Activated T-cell treated with anti-CD3 and anti-CD28 coated beads, Interleukin-2, amount 50 U/mL, for 1 hour (primary cell): ENCODE data around the gene HNRNPL.
"Not testable (repeated sequence)": the region's sequence is repeated elsewhere in the genome, so short reads cannot be mapped to it uniquely, and the experiment has no call there.

Experiments used
- DNase-seq: peaks from one replicate; pipeline ENCODE4 v3.0.0-alpha.2; 2020

The HNRNPL gene

DNA sequence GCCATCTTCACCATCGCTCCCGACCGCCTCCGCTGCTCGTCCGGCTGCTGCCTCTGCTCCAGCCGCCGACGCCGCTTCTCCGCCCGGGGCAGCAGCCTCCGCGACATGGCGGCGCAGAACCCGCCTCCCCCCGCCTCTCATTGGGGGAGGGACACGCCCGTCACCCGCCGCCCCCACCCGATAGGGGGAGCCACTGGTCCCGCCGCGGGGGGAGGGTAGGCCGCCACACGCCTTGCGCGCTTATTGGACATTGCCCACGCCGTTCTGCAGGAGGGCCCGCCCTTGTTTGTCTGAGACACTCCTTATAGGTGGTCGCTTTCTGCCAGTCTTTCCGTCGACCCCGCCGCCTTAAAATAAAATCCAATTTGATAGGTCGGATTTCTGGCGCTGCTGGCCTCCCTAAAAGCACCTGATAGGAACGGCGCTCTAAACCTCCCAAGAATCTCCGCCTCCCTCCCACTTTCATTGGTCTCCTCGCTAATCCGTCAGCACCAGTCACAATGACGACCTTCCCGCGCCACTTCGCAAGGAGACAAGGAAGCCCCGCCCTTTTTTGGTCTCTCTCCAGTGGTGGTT, at the start of gene HNRNPL:
Gene HNRNPL (minus strand): TSS at position 127 of the 576 bp plus-strand sequence. CDS start 20 bp downstream, at position 107.
- DNase-seq: peak; percentile 100

DNA sequence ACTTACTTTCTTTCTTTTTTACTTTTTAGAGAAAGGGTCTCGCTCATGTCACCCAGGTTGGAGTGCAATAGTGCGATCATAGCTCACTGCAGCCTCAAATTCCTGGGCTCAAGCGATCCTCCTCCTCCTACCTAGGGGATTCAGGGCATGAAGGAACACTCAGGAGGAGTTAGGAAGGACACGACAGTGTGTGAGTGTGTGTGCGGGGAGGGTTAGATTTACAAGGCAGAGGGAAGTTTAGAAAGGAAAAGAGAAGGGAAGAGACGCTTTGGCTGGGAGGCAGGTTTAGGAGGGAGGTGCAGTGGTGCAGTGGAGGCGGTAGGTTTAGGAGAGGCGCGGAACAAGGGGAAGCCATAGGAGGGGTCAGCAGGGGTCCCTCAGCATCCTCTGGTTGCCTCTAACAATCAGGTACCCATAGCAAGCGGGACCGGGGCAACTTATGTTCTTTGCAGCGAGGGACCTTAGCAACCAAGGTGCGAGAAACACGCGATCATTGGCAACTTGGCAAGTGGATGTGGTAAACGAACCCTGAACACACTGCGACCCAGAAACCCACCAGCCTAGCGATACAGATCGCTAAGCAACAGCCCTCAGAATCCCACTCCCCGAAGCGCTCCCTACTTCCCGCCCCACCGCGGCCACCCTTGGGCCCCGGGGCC, 49.1 kb upstream of the HNRNPL start:
- DNase-seq: no peak

DNA sequence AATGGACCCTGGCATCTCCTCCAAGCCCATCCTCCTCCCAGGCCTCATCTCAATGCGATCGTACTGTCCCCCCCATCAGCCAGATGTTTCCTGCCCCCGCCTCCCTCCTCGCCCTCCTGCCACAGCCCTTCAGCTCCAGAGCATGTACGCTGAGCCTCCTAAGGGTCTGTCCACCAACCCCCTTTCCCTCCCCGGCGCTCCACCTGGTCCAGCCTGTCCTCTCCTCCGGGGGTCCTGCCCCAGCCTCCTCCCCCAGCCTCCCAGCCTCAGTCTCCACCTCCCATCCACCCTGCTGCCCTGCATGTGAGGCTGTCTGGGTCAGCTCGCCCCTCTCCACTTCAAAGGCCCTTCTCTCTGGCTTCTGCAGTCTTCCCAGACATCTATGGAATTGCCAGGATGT, 45.2 kb upstream of the HNRNPL start:
- DNase-seq: no peak

DNA sequence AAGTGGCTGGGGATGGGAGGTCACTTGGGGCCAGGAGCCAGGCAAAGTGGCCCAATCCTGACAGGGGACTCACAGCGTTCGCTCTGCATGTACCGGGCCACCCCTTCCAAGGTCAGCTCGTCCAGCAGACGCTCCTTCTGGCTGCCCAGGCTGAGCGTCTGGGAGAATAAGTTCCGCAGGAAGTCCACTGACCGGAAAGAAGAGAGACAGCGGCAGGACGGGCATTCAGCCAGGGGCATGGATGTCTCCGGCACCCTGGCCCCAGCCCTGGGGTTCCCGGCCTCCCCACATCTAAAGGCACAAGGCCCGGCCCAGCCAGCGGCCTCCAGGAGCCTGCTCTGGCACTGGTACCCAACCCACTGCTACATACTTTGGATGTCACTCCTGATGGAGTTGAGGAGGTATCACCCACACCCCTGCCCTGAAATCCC, 43.6 kb upstream of the HNRNPL start:
- no peak for DNase-seq

DNA sequence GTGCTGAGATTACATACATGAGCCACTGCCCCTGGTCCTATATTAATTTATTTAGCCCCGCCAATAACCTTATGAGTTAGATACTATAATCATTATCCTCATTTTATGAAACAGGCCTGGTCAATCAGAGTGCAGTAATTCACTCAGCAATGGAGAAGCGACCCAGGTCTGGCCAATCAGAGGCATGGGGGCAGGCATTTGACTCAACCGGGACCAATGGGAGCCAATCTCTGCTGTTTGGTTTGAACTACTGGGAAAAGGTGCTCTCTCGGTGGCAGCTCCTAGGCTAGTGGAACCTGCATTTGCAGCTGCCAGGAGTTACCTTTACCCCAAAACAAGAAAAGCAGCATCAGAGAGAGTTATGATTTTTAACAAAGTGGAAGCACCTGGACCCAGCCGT, 43.1 kb upstream of the HNRNPL start:
- no peak for DNase-seq

DNA sequence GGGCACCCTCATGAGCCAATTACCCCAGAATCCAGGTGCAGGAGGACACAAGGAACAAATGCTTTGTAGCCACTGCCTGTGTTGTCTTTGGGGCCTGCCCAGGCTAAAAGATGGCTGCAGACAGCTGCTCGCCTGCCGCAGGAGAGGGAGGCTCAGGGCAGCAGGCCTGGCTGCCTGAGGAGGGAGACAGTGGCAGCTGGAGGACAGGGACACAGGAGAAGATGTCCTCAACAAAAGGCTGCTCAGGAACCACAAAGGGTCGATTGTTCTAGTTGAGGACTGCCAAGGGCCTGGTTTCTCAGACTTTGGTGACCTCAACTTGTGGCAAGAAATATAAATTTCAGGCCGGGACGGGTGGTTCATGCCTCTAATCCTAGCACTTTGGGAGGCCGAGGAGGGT, 42.0 kb upstream of the HNRNPL start:
- no peak for DNase-seq

DNA sequence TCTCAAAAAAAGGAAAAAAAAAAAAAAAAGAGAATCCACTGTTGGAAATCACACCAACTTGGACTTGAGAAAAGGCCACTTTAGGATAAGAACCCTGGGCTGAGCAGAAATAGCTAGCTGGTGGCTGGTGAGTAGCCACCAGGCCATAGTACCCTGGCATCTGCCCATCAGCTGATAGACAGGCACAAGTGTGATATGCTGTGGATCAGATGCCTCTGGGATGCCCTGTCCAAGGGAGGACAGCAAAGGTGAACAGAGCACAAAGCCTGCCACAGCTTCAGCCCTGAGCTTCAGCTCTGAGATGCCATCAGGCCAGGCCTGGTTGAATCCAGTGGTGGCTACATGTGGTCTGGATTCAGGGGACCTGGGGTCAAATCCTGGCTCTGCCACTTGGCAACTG, 40.9 kb upstream of the HNRNPL start:
- DNase-seq: no peak

DNA sequence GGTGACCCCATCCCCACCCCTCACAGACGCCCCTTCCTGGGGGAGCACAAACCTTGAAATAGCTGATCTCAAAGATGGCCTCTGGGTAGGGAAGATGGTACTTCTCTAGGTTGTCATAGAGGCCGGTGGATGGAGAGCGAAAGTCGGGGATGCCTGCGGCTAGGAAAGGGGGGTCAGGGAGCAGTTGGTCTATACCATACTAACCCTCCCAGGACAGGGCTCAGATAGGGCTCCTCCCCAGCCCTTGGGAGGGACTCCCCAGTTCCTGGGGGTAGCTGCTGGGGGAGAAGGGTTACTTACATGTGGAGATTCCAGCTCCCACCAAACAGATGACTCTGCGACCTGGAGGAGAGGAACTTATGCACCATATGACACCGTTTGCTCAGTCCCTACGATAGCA, 40.0 kb upstream of the HNRNPL start:
- DNase-seq: no peak

DNA sequence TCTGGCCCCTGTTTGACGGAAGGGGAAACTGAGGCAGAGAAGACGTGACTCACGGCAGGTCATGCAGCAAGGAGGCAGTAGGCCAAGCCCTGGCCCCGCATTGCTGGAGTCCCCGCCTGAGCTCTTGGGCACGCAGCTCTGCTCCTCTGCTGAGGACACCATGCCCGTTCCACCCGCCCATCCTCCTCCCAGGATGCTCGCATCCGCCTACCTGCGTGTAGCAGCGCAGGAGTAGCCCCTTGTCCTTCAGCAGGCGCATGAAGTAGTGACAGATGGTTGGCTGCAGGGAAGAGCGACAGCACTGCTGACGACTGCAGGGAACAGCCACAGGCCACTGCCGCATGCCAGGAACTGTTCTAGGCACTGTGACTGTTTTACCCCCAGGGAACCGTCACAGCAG, 39.1 kb upstream of the HNRNPL start:
- no peak for DNase-seq

DNA sequence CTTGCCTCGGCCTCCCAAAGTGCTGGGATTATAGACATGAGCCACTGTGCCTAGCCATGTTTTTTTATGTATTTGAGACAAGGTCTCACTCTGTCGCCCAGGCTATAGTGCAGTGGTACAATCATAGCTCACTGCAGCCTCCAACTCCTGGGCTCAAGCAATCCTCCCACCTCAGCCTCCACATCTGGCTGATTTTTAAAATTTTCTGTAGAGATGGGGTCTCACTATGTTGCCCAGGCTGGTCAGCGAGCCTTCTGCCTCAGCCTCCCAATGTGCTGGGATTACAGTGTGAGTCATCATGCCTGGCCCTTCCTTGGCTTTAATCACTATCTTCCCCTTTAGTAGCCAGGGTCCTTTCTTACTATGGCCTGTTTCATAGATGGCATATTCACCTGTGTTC, 34.9 kb upstream of the HNRNPL start:
- DNase-seq: not testable (repeated sequence)

DNA sequence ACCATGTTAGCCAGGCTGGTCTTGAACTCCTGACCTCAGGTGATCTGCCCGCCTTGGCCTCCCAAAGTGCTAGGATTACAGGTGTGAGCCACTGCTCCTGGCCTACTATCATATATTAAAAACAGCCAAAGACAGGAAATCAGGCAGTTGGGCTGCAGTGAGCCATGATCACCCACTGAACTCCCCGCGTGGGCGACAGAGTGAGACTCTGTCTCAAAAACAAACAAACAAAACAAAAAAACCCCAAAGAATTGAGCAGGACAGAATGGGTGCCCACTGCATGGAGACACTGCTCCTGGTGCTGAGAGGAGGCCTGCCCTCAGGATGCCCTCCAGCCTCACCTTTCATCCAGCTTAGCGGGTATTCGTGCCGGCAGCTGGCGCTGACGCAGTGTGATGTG, 33.5 kb upstream of the HNRNPL start:
- no peak for DNase-seq

DNA sequence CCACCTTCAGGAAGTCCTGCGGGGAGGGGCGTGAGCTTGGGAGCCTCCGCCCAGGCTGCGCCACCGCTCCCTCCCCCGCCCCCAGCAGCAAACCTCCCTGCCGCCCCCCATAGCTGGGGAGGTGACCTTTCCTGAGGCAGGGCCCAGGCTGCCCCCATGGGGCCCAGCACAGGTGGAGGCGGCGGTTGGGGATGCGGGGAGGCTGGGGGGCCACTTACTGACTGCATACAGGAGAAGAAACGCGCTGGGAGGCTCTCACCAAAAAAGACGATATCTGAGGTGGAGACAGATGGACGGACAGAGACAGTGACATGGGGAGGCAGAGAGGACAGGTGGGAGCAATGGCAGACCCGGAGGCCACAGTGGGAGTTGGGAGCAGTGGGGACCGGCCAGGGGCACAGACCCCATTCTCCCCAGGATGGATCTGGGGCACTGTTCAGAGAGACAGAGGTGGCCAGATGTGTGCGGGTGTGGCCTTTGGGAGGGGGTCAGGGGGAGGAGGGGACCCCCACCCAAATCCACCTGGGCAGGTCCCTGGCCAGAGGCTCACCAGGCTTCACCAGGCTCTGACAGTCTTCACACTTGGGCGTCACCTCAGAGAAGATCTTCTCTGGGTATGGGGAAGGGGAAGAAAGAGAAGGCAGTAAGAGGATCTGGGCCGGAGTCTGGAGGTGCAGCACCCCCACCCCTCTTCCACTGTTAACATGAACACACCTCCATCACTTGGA, 31.3 kb upstream of the HNRNPL start:
- DNase-seq: no peak

DNA sequence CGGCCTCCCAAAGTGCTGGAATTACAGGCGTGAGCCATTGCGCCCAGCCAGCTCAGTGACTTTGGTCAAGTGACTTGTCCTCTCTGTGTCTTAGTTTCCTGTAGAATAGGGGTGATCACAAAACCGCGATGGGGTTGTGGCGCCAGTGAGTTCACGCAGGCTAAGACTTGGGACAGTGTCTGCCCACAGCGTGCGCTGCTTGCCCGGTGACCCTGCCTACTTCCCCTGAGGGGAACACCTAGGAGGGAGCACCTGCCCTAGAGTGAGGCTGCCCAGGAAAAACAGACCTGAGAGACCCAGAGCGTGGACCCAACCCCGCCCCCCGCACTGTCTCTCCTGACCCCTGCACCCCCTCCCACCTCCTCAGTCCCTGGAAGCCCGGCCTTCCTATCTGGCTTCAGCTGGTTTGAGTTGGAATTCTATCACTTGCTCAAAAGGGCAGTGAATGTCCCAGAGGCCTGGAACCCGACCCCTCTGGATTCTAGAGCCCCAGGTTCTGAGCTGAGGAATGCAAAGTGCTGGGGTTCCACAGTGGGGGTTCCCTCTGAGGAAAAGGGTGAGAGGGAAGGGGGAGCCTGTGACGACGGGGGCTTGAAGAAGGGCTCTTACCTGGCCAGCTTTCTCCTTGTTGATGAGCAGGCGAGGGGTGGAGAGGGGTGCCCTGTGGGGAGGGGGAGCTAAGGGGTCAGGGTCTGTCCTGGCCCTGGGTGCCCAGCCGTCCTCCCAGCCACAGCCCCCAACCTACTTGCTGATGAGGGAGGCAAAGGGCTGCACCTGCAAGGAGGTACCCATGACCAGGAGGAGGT, 30.5 kb upstream of the HNRNPL start:
- no peak for DNase-seq

DNA sequence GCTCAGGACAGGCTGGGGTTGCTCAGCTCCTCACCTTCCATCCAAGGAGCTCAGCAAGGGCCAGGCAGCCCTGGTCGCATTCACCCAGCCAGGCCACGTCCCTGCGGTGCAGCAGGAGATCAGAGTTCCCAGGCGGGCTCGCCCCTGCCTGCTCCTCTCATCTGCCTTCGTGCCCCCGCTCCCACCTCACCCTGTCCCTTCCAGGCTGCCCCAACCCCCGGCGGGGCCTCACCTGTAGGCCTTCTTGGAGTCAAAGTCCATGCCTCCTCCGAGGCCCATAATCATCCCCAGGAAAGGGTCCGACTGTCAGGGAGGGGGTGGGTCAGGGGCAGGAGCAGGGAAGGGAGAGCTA, 29.6 kb upstream of the HNRNPL start:
- DNase-seq: no peak

DNA sequence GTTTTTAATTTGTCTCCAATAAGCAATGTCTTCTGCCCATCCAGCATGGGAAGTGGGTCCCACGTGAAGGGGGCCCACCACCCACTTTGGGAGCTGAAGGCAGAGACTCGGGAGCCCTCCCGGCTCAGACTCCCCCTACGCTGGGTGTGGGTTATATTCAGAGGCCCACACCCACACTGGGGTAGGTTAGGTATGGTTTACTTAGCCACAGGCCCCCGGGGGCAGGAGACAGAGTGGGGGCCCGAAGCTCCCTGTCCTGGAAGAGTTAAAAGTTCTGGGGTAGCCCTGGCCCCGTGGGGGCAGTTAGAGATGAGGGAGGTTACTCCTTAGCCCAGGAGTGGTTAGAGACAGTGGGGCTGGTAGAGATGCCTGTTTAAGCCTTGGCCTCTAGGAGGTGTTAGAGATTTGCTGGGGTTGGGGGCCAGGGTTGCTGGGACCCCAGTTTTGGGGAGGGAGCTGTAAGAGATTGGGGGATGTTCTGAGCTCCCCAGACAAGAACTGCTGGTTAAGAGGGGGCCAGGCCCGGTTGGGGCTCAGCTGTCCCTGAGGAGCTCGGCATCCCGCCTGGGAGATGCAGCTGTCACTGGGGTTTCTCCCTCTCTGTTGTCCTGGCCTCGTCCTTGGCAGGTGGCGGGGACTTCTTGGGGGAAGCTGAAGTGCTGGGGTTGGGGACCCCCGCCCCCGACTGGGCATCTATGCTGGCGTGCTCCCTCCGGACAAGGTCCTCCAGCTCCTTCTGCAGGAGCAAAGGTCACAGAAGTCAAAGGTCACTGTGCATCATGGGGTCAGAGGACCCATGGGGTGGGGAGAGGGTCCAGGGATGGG, 29.0 kb upstream of the HNRNPL start:
- no peak for DNase-seq

DNA sequence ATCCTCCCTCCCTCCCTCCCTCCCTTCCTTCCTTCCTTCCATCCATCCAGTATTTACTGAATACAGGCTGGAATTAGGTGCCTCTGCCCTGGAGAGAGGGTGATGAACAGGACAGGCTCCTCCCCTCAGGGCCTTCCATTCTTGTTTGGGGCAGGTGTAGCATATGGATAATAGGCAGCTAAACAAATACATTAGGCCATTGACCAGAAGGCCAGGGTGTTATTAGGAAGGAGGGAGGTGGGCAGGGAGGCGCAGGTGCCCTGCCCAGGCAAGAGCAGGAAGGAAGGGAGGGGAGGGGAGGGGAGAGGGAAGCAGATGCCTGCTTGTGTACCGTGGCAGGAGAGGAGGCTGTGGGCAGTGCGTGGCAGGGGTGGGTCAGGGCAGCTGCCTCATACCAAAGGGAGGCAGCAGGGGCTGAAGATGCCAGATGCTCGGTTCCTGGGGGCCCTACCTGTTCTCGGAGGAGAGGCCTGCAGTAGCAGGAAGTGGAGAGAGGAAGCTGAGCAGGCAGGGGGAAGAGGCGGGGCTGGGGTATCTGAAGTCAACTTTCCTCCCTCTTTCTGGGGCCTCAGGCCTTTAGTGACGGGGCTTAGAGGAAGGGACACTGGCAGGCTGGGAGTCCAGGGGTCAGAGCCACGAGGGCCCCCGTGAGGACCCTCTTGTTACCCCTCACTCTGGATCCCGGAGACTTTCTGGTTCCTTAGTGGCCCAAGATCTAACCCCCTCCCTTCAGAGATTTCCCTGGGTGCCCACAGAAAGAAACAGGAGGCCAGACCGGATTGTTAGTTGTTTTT, 28.2 kb upstream of the HNRNPL start, which contains the start of gene RINL:
Gene RINL (minus strand): TSS at position 495 of the 794 bp plus-strand sequence. CDS start 1,533 bp downstream, outside the sequence.
- peak; percentile 69 for DNase-seq

DNA sequence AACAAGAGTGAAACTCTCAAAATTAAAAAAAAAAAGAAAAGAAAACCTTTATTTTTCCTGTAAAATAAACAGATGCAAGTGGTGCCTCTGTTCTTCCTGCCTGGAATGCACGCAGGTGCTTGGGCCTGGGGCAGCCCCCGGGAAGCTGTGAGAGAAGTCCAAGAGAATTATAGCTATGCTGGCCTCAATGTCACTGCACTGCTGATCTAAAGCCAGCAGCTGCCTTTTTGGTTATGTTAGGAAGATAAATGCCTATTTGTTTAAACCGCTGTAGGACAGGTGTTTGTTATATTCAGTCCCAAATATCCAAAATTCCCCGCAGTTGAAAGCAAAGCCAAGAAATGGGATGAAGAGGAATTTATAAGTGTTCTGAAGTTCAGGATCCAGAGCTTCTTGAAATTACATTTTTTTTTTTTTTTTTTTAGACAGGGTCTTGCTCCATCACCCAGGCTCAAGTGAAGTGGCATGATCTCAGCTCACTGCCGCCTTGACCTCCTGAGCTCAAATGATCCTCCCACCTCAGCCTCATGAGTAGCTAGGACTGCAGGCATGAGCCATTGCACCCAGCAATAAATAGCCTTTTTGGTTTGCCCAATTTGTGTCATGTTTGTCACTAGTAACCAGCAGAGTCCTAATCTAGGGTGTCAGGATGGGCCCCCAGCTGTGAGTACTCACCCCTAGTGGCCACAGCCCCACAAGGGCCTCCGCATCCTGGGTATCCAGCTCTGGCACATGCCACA, 26.0 kb upstream of the HNRNPL start:
- no peak for DNase-seq

DNA sequence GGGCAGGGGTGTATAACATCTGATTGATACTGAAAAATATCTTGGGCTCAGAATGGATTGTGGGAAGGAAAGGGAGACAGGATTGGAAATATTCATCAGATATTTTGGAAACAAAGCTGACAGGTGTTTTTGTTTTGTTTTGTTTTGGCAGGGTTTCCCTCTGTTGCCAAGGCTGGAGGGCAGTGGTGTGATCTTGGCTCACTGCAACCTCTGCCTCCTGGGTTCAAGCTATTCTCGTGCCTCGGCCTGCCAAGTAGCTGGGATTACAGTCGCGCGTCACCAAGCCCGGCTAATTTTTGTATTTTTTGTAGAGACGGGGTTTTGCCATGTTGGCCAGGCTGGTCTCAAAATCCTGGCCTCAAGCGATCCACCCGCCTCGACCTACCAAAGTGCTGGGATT, 23.6 kb upstream of the HNRNPL start:
- DNase-seq: not testable (repeated sequence)

DNA sequence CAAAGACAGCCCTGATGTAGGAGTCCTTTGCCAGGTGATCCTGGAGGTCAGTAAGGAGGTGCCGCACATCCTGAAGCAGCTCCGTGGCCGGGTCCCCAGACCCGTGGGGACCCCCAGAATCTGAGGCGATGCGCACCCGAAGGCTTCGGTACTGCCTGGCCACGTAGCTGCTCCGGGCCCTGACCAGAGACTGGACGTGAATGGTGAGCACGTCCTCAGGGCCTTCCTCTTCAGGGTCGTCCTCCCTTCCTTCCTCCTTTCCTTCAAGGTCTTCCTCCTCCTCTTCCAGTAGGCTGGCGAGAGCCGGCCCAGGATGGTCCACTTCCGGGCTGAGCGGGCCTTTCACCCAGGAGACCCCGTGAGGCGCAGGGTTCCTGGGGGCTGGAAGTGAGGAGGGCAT, 20.8 kb upstream of the HNRNPL start:
- DNase-seq: no peak

DNA sequence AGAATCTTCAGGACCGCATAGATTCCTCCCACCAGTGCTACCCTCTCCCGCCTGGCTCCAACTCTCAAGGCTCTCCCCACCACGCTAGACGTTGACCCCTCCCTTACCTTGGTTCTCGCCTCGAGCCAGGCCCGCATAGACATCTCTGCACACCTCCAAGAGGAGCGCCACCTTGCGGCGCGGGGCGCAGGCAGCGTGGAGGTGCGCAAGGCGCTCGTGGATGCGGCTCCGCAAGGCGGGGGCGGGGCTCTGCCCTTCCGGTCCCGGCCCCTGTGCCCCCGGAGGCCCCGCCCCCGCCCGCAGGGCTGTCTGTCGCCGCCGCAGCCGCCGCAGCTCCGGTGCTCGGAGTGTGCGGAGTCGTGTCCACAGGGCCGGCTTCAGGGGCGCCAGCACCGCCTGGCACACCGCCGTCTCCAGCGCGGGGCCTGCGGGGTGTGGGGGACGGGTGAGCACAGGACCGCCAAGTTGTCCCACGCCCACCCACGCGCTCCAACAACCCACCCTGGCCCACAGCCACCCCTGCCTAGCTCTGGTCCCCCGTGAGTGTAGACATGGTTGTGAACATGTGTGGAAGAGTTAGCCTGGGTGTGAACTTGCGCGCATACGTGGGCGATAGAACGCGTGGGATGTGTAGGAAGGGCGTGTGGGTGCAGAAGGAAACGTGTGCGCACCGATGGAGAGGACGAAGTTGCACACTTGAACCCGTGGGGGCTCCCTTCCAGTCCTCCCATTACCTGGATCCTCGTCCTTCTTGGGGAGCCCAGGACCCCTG, 20.2 kb upstream of the HNRNPL start:
- peak; percentile 95 for DNase-seq
